Lower leg skin (tissue), 4 donors: Measurements from ENCODE around the gene PTGDR2. TPM values are rescaled to one million over a fixed set of nuclear protein-coding genes. Genes with fewer than 3 reads are reported as not detected.

Source experiments
- DNase-seq, 2 donors: peaks; one replicate each; pipeline ENCODE4 v3.0.0-alpha.2; 2019; ENCODE audit warnings: low spot score in 2 of 2
- H3K4me3 ChIP-seq: fragments of 200-600 bp; sonication (generic); 2 replicates; pipeline ENCODE4 v1.5.1; 2017; ENCODE audit warnings: mild to moderate bottlenecking, low read depth; ENCODE audit not compliant: poor library complexity, severe bottlenecking
- CTCF ChIP-seq, 3 donors: fragments of 450-650 bp; IDR thresholded peaks; one replicate each; pipeline ENCODE4 v1.5.1; 2016; ENCODE audit warnings: antibody characterized with exemption in 3 of 3, mild to moderate bottlenecking in 3 of 3, moderate library complexity in 2 of 3
- POLR2A ChIP-seq, 2 donors: fragments of 450-650 bp; IDR thresholded peaks; one replicate each; pipeline ENCODE4 v1.6.1; 2016 to 2017; ENCODE audit warnings: antibody characterized with exemption in 2 of 2, mild to moderate bottlenecking in 1 of 2, moderate library complexity in 1 of 2
- WGBS, 2 donors: methylation state at CpG; one replicate each; pipeline ENCODE4 v1.1.5; 2018; 5-methylcytosine and 5-hydroxymethylcytosine counted together
- intact Hi-C: fragments of 100-400 bp; cut with DNase I; formaldehyde crosslinking; loops from one replicate; pipeline ENCODE4 v1.15.0; 2023; ENCODE audit warnings: low total_unique reads
- total RNA-seq, 4 donors: library from RNA; depleted of rRNA; stranded (reverse); fragments of >200 nt; gene quantifications; one replicate each; pipeline ENCODE4 v1.1.0, GENCODE V29; 2016

The PTGDR2 gene
- total RNA-seq, 4 donors from 2014 or later, result 0.13 to 0.64 (median 0.32) TPM

DNA sequence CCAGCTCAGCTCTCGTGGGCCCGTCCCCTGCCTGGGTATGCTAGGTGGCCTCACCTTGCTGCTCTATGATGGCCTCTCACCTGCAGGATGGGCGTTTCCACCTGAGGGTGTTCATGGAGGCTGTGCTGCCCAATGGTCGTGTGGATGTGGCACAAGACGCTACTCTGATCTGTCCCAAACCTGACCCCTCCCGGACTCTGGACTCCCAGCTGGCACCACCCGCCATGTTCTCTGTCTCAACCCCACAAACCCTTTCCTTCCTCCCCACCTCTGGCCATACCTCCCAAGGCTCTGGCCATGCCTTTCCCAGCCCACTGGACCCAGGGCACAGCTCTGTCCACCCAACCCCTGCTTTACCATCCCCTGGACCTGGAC, 13.7 kb upstream of the PTGDR2 start:
- TF ChIP-seq CTCF (IDR thresholded peaks at IDR 0.05) (no peak), POLR2A (IDR thresholded peaks at IDR 0.05) (no peak)
- peak in 1 of 2 donors; percentile 57 for DNase-seq
- intact Hi-C loops, result no loop called here
- WGBS, 2 donors, result 92 to 96% methylated on average over 7 of the region's 7 CpGs
- H3K4me3 ChIP-seq, result no peak overlapping the region

DNA sequence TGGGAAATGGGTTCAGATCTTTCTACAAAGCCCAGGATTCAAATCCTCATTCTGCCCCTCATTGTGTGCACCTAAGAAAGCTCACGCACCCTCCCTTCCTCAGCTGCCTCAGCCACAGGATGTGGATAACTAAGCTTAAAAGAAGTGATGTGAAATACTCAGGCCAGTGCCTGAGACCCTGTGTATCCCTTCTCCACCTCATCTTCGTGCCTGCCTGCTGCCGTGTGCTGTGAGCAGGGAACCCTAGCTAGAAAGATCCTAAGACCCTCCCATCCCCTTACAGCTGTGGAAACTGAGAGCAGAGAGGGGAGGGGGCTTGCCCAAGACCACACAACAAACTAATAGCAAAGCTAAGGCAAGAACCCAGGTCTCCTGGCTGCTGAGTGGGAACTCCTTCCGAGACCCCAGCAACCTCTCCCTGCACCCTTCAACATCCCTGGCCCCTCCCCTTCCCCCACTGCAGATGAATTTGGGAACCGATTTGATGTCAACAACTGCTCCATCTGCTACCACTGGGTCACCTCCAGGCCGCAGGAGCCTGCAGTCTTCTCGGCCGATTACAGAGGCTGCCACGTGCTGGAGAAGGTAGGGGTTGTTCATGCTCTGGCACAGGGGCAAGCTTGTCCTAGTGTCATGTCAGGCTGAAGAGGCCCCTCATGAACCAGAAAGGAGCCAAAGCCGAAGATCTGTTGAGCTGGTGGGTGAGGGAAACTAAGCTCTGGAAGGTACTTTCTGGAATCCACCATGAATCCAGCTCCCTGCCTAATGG, 13.1 kb upstream of the PTGDR2 start:
- peak in 1 of 2 donors; percentile 72 for DNase-seq
- 79 to 87% methylated on average over 10 of the region's 10 CpGs for WGBS, 2 donors
- H3K4me3 ChIP-seq, result no peak overlapping the region
- intact Hi-C loops, result no loop called here
- TF ChIP-seq CTCF (IDR thresholded peaks at IDR 0.05), result no peak
- no peak for TF ChIP-seq POLR2A (IDR thresholded peaks at IDR 0.05)

DNA sequence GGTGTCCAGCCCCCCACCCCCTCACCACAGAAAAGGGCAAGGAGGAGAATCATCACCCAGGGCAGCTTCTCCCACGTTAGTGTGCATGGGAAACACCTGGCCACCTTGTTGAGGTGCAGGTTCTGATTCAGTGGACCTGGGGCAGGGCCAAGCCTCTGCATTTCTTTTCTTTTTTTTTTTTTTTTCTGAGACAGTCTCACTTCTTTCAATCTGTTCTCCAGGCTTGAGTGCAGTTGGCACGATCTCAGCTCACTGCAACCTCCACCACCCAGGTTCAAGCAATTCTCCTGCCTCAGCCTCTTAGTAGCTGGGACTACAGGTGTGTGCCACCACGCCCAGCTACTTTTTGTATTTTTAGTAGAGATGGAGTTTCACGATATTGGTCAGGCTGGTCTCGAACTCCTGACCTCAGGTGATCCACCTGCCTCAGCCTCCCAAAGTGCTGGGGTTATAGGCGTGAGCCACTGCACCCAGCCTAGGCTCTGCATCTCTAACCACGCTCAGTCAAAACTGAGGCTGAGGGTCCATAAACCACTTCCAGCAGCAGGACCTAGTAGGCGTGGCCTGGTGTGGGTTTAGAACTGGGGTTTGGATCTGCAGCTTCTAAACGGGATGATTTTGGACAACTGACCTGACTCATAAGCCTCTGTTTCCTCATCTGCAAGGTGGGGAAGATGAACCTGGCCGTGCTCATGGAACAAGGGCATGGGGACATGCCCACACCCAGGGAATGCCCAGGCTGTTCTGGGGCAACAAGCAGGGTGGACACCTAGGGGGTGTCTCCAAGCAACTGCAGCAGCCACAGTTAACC, 12.3 kb upstream of the PTGDR2 start:
- intact Hi-C loops, result no loop called here
- 80 to 85% methylated on average over 10 of the region's 10 CpGs for WGBS, 2 donors
- peak in 1 of 2 donors; percentile 53 for DNase-seq
- TF ChIP-seq CTCF (IDR thresholded peaks at IDR 0.05) (no peak), POLR2A (IDR thresholded peaks at IDR 0.05) (no peak)
- H3K4me3 ChIP-seq, result no peak overlapping the region

GRCh38 chr11:60866911-60867870, 11.4 kb upstream of the PTGDR2 start, which contains the start of gene ZP1:
TSS of gene ZP1 (plus strand) at chr11:60867542. CDS start at chr11:60867562, 20 bp downstream.
- peak in 1 of 2 donors; percentile 77 for DNase-seq
- WGBS, 2 donors, result 62 to 77% methylated on average over 6 to 12 of the region's 13 CpGs
- no peak within 1 kb of the TSS for H3K4me3 ChIP-seq
- TF ChIP-seq POLR2A (IDR thresholded peaks at IDR 0.05) (no peak), CTCF (IDR thresholded peaks at IDR 0.05) (no peak)
- intact Hi-C loops, result no loop called here

- TF ChIP-seq POLR2A (IDR thresholded peaks at IDR 0.05) (no peak), CTCF (IDR thresholded peaks at IDR 0.05) (no peak)
- H3K4me3 ChIP-seq, result no peak overlapping the region
- WGBS, 2 donors, result 61 to 63% methylated on average over 7 of the region's 7 CpGs
- intact Hi-C loops, result no loop called here
- peak in 1 of 2 donors; percentile 50 for DNase-seq
Measured at GRCh38 chr11:60864856-60865513, 9.2 kb upstream of the PTGDR2 start.
